Measurements from ENCODE around the gene IFITM5. TPM values are rescaled to one million over a fixed set of nuclear protein-coding genes. Genes with fewer than 3 reads are reported as not detected.

Gene IFITM5
- total RNA-seq, 1 donor from 2014 or later, result not detected

- no peak for DNase-seq
- H3K36me3 Mint-ChIP-seq (ENCODE audit: unreplicated experiment), result peaks cover 5% of the 10 kb centered on the region
- TF ChIP-seq, protein P1, sequence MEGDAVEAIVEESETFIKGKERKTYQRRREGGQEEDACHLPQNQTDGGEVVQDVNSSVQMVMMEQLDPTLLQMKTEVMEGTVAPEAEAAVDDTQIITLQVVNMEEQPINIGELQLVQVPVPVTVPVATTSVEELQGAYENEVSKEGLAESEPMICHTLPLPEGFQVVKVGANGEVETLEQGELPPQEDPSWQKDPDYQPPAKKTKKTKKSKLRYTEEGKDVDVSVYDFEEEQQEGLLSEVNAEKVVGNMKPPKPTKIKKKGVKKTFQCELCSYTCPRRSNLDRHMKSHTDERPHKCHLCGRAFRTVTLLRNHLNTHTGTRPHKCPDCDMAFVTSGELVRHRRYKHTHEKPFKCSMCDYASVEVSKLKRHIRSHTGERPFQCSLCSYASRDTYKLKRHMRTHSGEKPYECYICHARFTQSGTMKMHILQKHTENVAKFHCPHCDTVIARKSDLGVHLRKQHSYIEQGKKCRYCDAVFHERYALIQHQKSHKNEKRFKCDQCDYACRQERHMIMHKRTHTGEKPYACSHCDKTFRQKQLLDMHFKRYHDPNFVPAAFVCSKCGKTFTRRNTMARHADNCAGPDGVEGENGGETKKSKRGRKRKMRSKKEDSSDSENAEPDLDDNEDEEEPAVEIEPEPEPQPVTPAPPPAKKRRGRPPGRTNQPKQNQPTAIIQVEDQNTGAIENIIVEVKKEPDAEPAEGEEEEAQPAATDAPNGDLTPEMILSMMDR (IDR thresholded peaks at IDR 0.05; ENCODE audit: partially characterized antibody, unreplicated experiment), result no peak
- H3K4me1 Mint-ChIP-seq (ENCODE audit: low read depth, unreplicated experiment), result peaks cover 3% of the 10 kb centered on the region
- peaks cover 23% of the 10 kb centered on the region for H3K27me3 Mint-ChIP-seq (ENCODE audit: unreplicated experiment)
- peaks cover 9% of the 10 kb centered on the region for H3K9me3 Mint-ChIP-seq (ENCODE audit: unreplicated experiment)
- H3K27ac Mint-ChIP-seq (ENCODE audit: unreplicated experiment), result no peak within 1 kb of the TSS
- peak within 1 kb of the TSS; percentile 30 for H3K4me3 Mint-ChIP-seq (ENCODE audit: unreplicated experiment)
Observed at GRCh38 chr11:278001-278951, 21.1 kb downstream of the IFITM5 start, which contains the start of gene NLRP6. TSS of gene NLRP6 (plus strand) at chr11:278407. CDS start at chr11:278570, 163 bp downstream.

DNA sequence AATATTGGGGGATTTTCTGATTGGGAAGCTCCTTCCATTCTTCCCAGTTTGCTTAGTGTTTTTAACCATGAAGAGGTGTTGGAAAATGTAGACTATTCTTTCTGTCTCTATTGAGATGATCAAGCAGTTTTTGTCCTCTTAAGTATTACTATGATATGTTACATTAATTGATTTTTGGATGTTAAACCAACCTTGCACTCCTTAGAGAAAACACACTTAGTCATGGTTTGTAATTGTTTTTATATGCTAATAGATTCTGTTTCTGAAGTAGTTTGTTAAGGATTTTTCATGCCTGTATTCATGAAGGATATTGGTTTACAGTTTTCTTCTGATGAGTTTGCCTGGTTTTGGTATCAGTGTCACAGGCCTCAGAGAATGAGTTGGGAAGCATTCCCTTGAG, 23.1 kb downstream of the IFITM5 start:
- no peaks in the 10 kb centered on the region for H3K4me1 Mint-ChIP-seq (ENCODE audit: low read depth, unreplicated experiment)
- H3K36me3 Mint-ChIP-seq (ENCODE audit: unreplicated experiment), result peaks cover 5% of the 10 kb centered on the region
- H3K9me3 Mint-ChIP-seq (ENCODE audit: unreplicated experiment), result peaks cover 5% of the 10 kb centered on the region
- TF ChIP-seq, protein P1 (IDR thresholded peaks at IDR 0.05; ENCODE audit: partially characterized antibody, unreplicated experiment), result no peak
- no peak for DNase-seq
- H3K27me3 Mint-ChIP-seq (ENCODE audit: unreplicated experiment), result peaks cover 8% of the 10 kb centered on the region
- no peak overlapping the region for H3K27ac Mint-ChIP-seq (ENCODE audit: unreplicated experiment)
- H3K4me3 Mint-ChIP-seq (ENCODE audit: unreplicated experiment), result no peak overlapping the region

DNA sequence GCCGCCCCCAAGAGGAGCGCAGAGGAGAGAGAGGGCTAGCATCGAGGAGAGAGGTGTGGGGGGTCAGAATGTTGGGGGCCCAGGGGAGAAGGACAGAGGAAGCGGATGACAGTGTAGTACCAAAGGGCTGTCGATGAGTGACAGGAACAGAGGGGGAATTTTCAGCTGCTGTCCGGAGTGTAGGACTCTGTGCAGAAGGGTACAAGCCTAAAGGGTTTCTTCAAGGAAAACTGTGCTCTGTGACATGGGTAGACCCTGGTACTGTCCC, 26.5 kb downstream of the IFITM5 start:
- H3K36me3 Mint-ChIP-seq (ENCODE audit: unreplicated experiment), result peaks cover 10% of the 10 kb centered on the region
- TF ChIP-seq, protein P1 (IDR thresholded peaks at IDR 0.05; ENCODE audit: partially characterized antibody, unreplicated experiment), result no peak
- no peak overlapping the region for H3K27ac Mint-ChIP-seq (ENCODE audit: unreplicated experiment)
- no peak for DNase-seq
- H3K9me3 Mint-ChIP-seq (ENCODE audit: unreplicated experiment), result peaks cover 16% of the 10 kb centered on the region
- no peak overlapping the region for H3K4me3 Mint-ChIP-seq (ENCODE audit: unreplicated experiment)
- no peaks in the 10 kb centered on the region for H3K4me1 Mint-ChIP-seq (ENCODE audit: low read depth, unreplicated experiment)
- peaks cover 5% of the 10 kb centered on the region for H3K27me3 Mint-ChIP-seq (ENCODE audit: unreplicated experiment)

GRCh38 chr11:272195-272930, 27.0 kb downstream of the IFITM5 start:
- Mint-ChIP-seq H3K4me3 (ENCODE audit: unreplicated experiment) (no peak overlapping the region), H3K27me3 (ENCODE audit: unreplicated experiment) (peaks cover 3% of the 10 kb centered on the region), H3K27ac (ENCODE audit: unreplicated experiment) (no peak overlapping the region), H3K36me3 (ENCODE audit: unreplicated experiment) (peaks cover 10% of the 10 kb centered on the region), H3K9me3 (ENCODE audit: unreplicated experiment) (peaks cover 16% of the 10 kb centered on the region), H3K4me1 (ENCODE audit: low read depth, unreplicated experiment) (no peaks in the 10 kb centered on the region)
- TF ChIP-seq, protein P1 (IDR thresholded peaks at IDR 0.05; ENCODE audit: partially characterized antibody, unreplicated experiment), result no peak
- DNase-seq, result no peak
